GM15510 (cell line): ENCODE measurements around the gene SCMH1.

Experiments
- POLR2A ChIP-seq: IDR thresholded peaks from 3 replicates; pipeline ENCODE4 v1.6.1; 2011; ENCODE audit warnings: borderline replicate concordance; ENCODE audit not compliant: insufficient read length; ENCODE audit errors: extremely low read depth

Gene SCMH1

DNA sequence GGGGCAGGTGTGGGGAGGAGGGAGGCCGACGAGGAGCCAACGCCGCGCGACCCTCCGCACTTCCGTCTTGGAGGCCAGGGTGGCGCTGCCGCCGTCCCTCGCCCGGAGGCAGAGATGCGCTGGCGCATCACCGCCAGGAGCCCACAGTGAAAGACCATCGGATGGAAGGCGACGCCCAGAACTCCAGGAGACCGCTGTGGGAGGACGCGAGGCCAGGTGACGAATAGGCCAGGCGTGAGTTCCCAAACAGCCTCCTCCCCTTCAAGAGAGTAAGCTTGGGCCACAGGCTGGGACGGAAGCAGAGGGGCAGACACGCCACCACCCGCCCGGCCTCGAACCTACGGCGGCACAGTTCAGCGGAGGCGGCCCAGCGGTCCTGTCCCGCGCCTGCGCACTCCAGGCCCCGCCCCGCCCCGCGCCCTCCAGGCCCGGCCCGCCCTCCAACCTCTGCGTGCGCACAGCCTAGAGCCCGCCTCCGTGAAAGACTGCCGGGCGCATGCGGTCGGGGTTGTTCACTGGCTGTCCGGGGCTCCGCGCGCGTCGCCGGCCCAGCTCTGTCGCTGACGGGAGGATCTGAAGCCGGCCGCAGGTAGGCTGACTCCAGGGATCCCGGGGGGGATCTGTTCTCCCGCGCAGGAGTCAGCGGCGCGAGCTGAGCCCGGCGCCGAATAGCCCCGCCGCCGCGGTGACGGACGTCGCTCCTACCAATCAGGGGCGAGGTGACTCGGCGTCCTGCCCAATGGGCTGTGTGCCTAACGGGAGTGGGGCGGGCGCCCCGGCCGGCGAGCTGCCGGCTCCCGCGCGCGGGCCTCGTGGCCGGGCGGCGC lies 262.7 kb downstream of the SCMH1 start, which contains the start of gene CTPS1:
Gene CTPS1 (plus strand): TSS at position 456 of the 827 bp plus-strand sequence. CDS start 3,595 bp downstream, outside the sequence.
- TF ChIP-seq POLR2A = peak; percentile 85

DNA sequence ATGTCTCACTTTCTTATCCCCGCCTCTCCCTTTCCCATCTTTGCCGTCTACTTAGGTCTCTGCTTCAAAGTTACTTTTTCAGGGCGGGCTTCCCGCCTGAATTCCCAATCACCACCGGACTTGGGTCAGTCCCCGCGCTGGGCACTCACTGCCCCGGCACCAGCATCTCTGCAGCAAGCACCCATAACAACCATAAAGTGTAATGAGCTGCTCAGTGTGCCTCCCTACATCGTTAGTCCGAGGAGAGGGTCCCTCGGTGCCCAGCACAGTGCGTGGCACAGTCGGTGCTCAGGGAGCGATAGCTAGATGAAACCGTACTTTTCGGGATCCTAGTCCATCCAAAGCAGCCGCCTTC lies 263.2 kb downstream of the SCMH1 start:
- TF ChIP-seq POLR2A = no peak

DNA sequence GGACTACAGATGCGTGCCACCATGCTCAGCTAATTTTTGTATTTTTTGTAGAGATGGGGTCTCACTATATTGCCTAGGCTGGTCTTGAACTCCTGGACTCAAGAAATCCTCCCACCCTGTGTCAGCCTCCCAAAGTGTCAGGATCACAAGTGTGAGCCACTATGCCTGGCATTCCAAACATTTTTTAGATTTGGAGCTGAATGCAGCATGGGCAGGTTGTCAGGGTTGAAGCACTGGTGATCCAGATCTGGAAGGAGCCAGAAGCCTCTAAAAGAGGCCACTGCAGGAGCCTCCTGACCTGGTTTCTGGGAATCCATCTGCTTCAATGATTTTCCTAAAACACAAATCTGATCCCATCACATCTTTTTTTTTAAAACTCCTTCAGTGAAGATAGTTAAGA lies 264.4 kb downstream of the SCMH1 start:
- no peak for TF ChIP-seq POLR2A
